ENCODE results near the gene DISP3. TPM values are rescaled to one million over a fixed set of nuclear protein-coding genes. Genes with fewer than 3 reads are reported as not detected.

DISP3 gene
- total and polyA plus RNA-seq, 9 of the 15 experiments (the other 6 are each of a cell fraction or from before 2014, with no cell fraction given), result 0.03 to 0.19 (median 0.15) TPM; not detected in 5

DNA sequence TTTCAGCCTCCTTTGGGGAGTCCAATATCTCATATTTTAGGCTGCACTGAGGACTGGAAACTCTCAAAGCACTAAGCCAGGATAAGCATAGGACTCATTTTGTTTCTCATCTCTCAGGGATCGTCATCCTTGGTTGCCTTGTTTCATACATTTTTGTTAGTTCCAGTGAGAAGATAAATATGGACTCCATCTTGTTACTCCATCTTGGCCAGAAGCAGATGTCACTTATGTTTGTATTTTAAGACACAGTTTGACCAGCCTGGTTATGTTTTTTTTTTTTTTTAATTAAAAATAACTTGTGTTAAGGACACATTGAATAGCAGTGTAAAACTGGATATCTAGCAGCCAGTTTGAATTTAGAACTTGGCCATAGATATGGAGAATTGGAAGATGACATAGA lies 34.7 kb downstream of the DISP3 start:
- Histone ChIP-seq H3K4me3 (no peak overlapping the region), H3K4me1 (replicated peaks in 1 of 2; ENCODE audit: control insufficient read depth in 2 of 2, insufficient read depth in 2 of 2, low read length in 2 of 2) (no peaks in the 10 kb centered on the region), H3K27ac (ENCODE audit: extremely low read depth, low read depth, low read length) (no peak overlapping the region), H2AFZ (ENCODE audit: low read depth, low read length) (no peak overlapping the region), H3K9ac (ENCODE audit: insufficient read depth in 1 of 2, low read depth in 2 of 2, low read length in 2 of 2) (no peak overlapping the region), H3K27me3 (ENCODE audit: control insufficient read depth in 2 of 2, insufficient read depth in 2 of 2, low read length in 2 of 2) (peaks cover 3 to 13% of the 10 kb centered on the region in 2 experiments; a peak in 4 of 5 replicates), H3K4me2 (ENCODE audit: insufficient read depth, low read length) (no peak overlapping the region), H3K9me1 (ENCODE audit: control insufficient read depth, insufficient read depth, low read length) (no peaks in the 10 kb centered on the region), H3K36me3 (ENCODE audit: control insufficient read depth, insufficient read depth, low read length) (no peaks in the 10 kb centered on the region), H3K9me3 (replicated peaks; ENCODE audit: control insufficient read depth, insufficient read depth, low read depth, low read length) (no peaks in the 10 kb centered on the region), H4K20me1 (replicated peaks; ENCODE audit: control insufficient read depth, insufficient read depth, low read length) (no peaks in the 10 kb centered on the region), H3K79me2 (ENCODE audit: control insufficient read depth, insufficient read depth, low read length) (no peaks in the 10 kb centered on the region)
- intact Hi-C loops (cut with micrococcal nuclease) (no loop called here), in situ Hi-C loops (cut with MboI) (no loop called here)
- ATAC-seq (no peak), FAIRE-seq (no peak), DNase-seq (ENCODE audit: extremely low read depth in 1 of 4, low spot score in 3 of 4) (no peak)
- no peak for TF ChIP-seq ZNF124 (CRISPR knock-in tag; IDR thresholded peaks at IDR 0.05)
- no peak for TF ChIP-seq POU5F1 (IDR thresholded peaks at IDR 0.05; ENCODE audit: borderline replicate concordance, low read depth, low read length, partially characterized antibody)
- TF ChIP-seq ZNF121 (CRISPR knock-in tag; conservative IDR thresholded peaks at IDR 0.05), result no peak
- TF ChIP-seq, protein P1, sequence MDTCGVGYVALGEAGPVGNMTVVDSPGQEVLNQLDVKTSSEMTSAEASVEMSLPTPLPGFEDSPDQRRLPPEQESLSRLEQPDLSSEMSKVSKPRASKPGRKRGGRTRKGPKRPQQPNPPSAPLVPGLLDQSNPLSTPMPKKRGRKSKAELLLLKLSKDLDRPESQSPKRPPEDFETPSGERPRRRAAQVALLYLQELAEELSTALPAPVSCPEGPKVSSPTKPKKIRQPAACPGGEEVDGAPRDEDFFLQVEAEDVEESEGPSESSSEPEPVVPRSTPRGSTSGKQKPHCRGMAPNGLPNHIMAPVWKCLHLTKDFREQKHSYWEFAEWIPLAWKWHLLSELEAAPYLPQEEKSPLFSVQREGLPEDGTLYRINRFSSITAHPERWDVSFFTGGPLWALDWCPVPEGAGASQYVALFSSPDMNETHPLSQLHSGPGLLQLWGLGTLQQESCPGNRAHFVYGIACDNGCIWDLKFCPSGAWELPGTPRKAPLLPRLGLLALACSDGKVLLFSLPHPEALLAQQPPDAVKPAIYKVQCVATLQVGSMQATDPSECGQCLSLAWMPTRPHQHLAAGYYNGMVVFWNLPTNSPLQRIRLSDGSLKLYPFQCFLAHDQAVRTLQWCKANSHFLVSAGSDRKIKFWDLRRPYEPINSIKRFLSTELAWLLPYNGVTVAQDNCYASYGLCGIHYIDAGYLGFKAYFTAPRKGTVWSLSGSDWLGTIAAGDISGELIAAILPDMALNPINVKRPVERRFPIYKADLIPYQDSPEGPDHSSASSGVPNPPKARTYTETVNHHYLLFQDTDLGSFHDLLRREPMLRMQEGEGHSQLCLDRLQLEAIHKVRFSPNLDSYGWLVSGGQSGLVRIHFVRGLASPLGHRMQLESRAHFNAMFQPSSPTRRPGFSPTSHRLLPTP (IDR thresholded peaks at IDR 0.05; ENCODE audit: borderline replicate concordance, extremely low read depth, insufficient read length), result no peak
- TF ChIP-seq ZNF79 (CRISPR knock-in tag; IDR thresholded peaks at IDR 0.05; ENCODE audit: low read depth), result no peak
- TF ChIP-seq MAZ (CRISPR knock-in tag; conservative IDR thresholded peaks at IDR 0.05 in 1 of 2, IDR thresholded peaks at IDR 0.05 in 1 of 2), result no peak
- ChIA-PET POLR2A (no interaction called here), CTCF (ENCODE audit: low intra/inter-chr PET ratio) (no interaction called here)
- BruUV-seq (replicated peaks), result no TSS peak
- 0% methylated on average over 1 of the region's 1 CpG for whole genome bisulfite sequencing (ENCODE audit: insufficient coverage, low coverage, missing lambda C conversion rate)
